Mononuclear cell (primary cell): ENCODE measurements around the gene ALPL. TPM values are rescaled to one million over a fixed set of nuclear protein-coding genes. Genes with fewer than 3 reads are reported as not detected.
"Not testable (repeated sequence)": the region's sequence is repeated elsewhere in the genome, so short reads cannot be mapped to it uniquely, and the experiment has no call there.

Experiments used
- H3K27me3 ChIP-seq: 2 replicates; pipeline ENCODE4 v1.6.0; 2011; ENCODE audit warnings: low read length, control low read depth; ENCODE audit not compliant: insufficient read depth
- H3K4me1 ChIP-seq: 2 replicates; pipeline ENCODE4 v1.5.1; 2011; ENCODE audit warnings: mild to moderate bottlenecking, low read length, control low read depth; ENCODE audit not compliant: insufficient read depth
- H3K4me3 ChIP-seq: 2 replicates; pipeline ENCODE4 v1.5.1; 2011; ENCODE audit warnings: mild to moderate bottlenecking, low read length, moderate library complexity
- H3K9me3 ChIP-seq: 2 replicates; pipeline ENCODE4 v1.5.1; 2011; ENCODE audit warnings: low read depth, mild to moderate bottlenecking, control low read depth, low read length
- total RNA-seq: library from RNA; depleted of rRNA; stranded (reverse); fragments of >200 nt; gene quantifications from one replicate; pipeline ENCODE4 v1.2.3, GENCODE V29; 2012

The ALPL gene
- total RNA-seq, 1 donor = 0.21 TPM

DNA sequence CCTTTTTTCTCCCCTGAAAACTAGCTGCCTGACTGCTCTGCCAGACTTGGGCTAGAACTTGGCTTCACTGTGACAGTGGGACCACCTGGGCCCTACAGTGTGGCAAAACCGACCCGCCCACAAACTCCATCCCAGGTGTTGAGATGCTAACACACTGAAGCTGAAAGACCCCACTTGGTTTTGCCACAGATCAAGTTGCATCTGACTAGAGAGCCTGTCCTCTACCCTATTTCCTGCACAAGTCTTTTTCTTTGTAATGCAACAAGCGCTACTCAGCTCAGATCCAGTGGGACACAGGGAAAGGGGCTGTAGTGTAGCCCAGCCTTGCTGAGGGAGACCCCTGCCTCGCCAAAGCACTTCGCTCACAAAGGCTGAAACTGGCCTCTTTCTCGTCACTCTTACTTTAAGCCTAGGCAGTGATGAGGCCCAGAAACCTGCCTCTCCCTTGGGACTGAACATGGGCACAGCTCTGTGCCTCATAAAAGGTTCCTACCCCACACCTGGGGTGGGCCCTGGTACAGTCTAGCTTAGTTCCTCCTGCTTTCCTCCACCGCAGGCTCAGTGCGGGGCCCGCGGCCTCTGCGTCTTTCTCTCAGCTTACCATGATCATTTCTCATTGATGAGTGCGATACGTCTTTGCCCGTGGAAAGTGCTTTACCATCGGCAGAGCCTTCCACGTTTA, 9.7 kb downstream of the ALPL start:
- Histone ChIP-seq H3K27me3 (no peaks in the 10 kb centered on the region), H3K9me3 (no peaks in the 10 kb centered on the region), H3K4me3 (no peak overlapping the region), H3K4me1 (no peaks in the 10 kb centered on the region)

- H3K27me3 ChIP-seq, H3K9me3 ChIP-seq, H3K4me1 ChIP-seq, H3K4me3 ChIP-seq: not testable (repeated sequence)
Observed at GRCh38 chr1:21519486-21520070, 10.4 kb downstream of the ALPL start.

GRCh38 chr1:21520899-21521716, 11.9 kb downstream of the ALPL start:
- H3K27me3 ChIP-seq = no peaks in the 10 kb centered on the region
- H3K4me1 ChIP-seq = peaks cover 13% of the 10 kb centered on the region
- H3K4me3 ChIP-seq = no peak overlapping the region
- H3K9me3 ChIP-seq = no peaks in the 10 kb centered on the region

DNA sequence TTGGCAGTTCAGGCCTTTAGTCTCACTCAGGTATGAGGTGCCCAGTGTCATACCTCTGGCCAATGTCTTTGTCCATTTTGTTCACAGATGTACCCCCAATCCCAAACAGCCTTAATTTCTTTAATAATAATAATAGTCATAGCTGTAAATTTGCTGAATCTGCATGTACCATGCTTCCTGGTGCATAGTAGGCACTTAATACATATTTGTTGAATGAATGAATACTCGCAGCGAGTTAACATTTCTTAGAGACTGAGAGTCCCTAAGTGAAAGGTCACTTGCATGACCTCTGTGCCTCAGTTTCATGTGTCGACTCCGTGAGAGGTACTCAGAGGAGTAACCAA, 12.5 kb downstream of the ALPL start:
- Histone ChIP-seq H3K4me1 (peaks cover 13% of the 10 kb centered on the region), H3K9me3 (no peaks in the 10 kb centered on the region), H3K27me3 (no peaks in the 10 kb centered on the region), H3K4me3 (no peak overlapping the region)

DNA sequence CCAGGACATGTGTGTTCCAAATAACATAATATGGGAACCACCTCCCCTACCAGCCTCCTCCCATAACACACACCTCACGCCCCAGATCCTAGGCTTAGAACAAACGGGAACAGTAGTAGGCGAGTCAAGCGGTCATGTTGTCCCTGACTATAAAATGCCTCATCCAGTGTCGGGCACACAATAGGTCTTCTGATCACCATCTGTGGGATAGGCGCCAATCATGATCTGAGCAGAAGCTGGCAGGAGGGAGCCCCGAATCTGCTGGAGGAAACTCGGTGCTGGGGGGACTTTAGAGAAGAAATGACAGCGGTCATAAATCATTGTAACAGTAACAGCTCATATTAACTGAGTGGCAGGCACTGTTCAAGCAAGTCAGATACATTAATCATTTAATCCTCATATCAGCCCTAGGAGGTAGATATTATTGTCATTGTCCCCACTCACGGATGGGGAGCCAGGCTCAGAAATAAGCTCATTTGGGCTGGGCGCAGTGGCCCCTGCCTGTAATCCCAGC, 13.4 kb downstream of the ALPL start:
- Histone ChIP-seq H3K9me3 (no peaks in the 10 kb centered on the region), H3K27me3 (no peaks in the 10 kb centered on the region), H3K4me3 (no peak overlapping the region), H3K4me1 (peaks cover 13% of the 10 kb centered on the region)

- peaks cover 13% of the 10 kb centered on the region for H3K4me1 ChIP-seq
- H3K27me3 ChIP-seq = no peaks in the 10 kb centered on the region
- H3K9me3 ChIP-seq = no peaks in the 10 kb centered on the region
- H3K4me3 ChIP-seq = no peak overlapping the region
Observed at GRCh38 chr1:21523297-21523813, 14.1 kb downstream of the ALPL start.

DNA sequence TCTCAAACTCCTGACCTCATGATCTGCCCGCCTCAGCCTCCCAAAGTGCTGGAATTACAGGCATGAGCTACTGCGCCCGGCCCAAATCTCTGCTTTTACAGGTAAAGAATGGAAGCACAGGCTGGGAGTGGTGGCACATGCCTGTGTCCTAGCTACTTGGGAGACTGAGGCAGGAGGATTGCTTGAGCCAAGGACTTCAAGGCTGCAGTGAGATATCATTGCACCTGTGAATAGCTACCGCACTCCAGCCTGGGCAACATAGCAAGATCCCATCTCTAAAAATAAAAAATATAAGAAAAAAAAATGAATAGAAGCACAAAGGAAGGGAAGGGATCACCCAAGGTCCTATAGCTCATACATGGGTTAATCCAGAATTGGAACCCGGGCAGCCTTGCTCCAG, 15.0 kb downstream of the ALPL start:
- Histone ChIP-seq H3K9me3 (no peaks in the 10 kb centered on the region), H3K4me1 (peaks cover 13% of the 10 kb centered on the region), H3K27me3 (no peaks in the 10 kb centered on the region), H3K4me3 (no peak overlapping the region)

DNA sequence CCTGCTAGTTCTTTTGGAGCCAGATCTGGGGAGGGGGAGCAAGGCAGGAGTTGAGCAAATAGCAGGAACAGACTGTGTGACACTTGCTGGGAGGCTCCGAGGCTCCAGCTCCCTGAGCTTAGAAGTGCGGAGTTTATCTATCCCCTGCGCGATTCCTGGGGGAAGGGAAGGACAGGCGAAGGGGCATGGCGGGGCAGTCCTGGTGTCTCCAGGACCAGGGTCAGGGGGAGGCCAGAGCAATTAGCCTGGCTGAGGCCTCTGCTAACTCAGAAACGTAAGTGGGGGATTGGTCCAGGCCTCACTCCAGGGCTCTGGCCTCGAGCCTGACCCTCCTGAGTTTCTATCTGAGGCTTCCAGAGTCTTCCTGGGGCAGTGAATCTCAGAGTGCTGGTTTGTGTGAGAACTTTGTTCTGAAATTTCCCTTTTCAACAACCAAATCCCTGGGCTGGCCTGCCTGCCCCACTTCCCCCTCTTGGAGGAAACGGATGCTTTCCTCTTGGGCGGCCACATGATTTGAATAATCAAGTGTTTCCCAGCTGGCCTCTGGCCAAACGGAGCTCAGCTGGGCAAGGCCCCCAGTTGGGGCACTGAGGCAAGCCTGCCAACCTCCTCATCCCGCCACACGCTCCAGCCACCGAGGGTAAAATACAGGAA, 15.6 kb downstream of the ALPL start:
- H3K4me1 ChIP-seq = peaks cover 13% of the 10 kb centered on the region

GRCh38 chr1:21525340-21525717, 16.1 kb downstream of the ALPL start:
- no peak overlapping the region for H3K4me3 ChIP-seq
- no peaks in the 10 kb centered on the region for H3K9me3 ChIP-seq
- peaks cover 13% of the 10 kb centered on the region for H3K4me1 ChIP-seq
- H3K27me3 ChIP-seq = no peaks in the 10 kb centered on the region

More for the DNA sequence above, 15.6 kb downstream of the ALPL start:
- Histone ChIP-seq H3K9me3 (no peaks in the 10 kb centered on the region), H3K4me3 (no peak overlapping the region), H3K27me3 (no peaks in the 10 kb centered on the region)

- H3K9me3 ChIP-seq = no peaks in the 10 kb centered on the region
- H3K27me3 ChIP-seq = no peaks in the 10 kb centered on the region
- H3K4me1 ChIP-seq = peaks cover 13% of the 10 kb centered on the region
- no peak overlapping the region for H3K4me3 ChIP-seq
Observed at GRCh38 chr1:21526441-21526840, 17.2 kb downstream of the ALPL start.

GRCh38 chr1:21530368-21531016, 21.3 kb downstream of the ALPL start:
- Histone ChIP-seq H3K4me1 (peaks cover 4% of the 10 kb centered on the region), H3K4me3 (no peak overlapping the region), H3K9me3 (no peaks in the 10 kb centered on the region), H3K27me3 (no peaks in the 10 kb centered on the region)

DNA sequence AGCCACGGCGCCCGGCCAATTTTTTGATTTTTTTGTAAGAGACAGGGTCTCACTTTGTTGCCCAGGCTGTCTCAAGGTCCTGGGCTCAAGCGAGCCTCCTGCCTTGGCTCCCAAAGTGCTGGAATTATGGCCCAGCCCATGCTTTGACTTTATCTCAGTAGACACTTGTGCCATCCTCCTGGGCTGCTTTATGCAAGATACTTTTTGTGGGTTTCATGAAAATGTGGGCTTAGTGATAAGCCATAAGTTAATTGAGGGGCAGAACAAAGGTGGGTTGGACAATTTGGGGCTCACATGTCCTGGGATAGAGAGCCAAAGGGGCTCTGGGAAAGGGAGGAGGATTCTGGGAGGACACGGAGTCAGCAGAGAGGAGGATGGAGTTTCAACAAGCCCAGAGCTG, 22.0 kb downstream of the ALPL start:
- H3K9me3 ChIP-seq = no peaks in the 10 kb centered on the region
- peaks cover 5% of the 10 kb centered on the region for H3K4me1 ChIP-seq
- no peak overlapping the region for H3K4me3 ChIP-seq
- no peaks in the 10 kb centered on the region for H3K27me3 ChIP-seq

GRCh38 chr1:21532496-21532895, 23.3 kb downstream of the ALPL start:
- Histone ChIP-seq H3K4me1 (peaks cover 15% of the 10 kb centered on the region), H3K27me3 (no peaks in the 10 kb centered on the region), H3K9me3 (no peaks in the 10 kb centered on the region), H3K4me3 (no peak overlapping the region)

DNA sequence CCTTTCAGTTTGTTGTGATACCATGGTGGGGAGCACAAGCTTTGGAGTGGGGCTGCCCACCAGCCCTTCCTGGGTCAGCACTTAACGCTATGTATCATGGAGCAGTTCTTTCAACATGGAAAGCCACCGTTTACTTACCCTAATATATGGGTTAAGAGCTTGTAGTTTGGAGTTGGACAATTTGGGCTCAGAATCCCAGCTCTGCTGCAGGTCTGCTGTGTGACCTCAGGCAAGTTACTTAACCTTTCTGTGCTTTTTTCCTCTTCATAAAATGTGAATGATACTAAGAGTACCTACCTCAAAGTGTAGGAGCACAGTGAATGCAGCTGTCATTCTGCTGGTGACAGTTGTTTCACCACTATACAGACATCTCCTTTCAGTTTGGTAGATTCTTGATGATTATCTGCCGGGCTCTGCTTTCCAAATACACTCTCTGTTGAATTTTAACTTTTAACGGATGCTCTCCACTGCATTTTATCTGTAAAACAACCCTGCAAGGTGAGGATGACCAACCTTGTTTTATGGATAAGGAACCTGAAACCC, 23.8 kb downstream of the ALPL start:
- Histone ChIP-seq H3K4me1 (peaks cover 16% of the 10 kb centered on the region), H3K4me3 (no peak overlapping the region), H3K9me3 (no peaks in the 10 kb centered on the region), H3K27me3 (no peaks in the 10 kb centered on the region)
